GM18909 (cell line): ENCODE data around the gene EFTUD2.

ENCODE experiments used
- ATAC-seq: cut with Tn5 transposase; IDR thresholded peaks from one replicate; pipeline ENCODE4 v1.9.1; 2021; ENCODE audit warnings: mild to moderate bottlenecking; ENCODE audit not compliant: unreplicated experiment, poor library complexity

The EFTUD2 gene

GRCh38 chr17:44926821-44927525 is 27.7 kb upstream of the EFTUD2 start:
- ATAC-seq: no peak

GRCh38 chr17:44925731-44926697 is 26.8 kb upstream of the EFTUD2 start:
- ATAC-seq: no peak

GRCh38 chr17:44924107-44924544 is 24.9 kb upstream of the EFTUD2 start:
- ATAC-seq: no peak

- ATAC-seq: no peak
Observed at GRCh38 chr17:44922746-44923470, 23.7 kb upstream of the EFTUD2 start.

GRCh38 chr17:44922136-44922535 is 22.9 kb upstream of the EFTUD2 start:
- no peak for ATAC-seq

GRCh38 chr17:44921122-44921882 is 22.1 kb upstream of the EFTUD2 start:
- no peak for ATAC-seq

- no peak for ATAC-seq
Observed at GRCh38 chr17:44920565-44920940, 21.3 kb upstream of the EFTUD2 start.

GRCh38 chr17:44919885-44920564 is 20.8 kb upstream of the EFTUD2 start:
- ATAC-seq: peak; percentile 67

GRCh38 chr17:44919411-44919810 is 20.2 kb upstream of the EFTUD2 start:
- ATAC-seq: no peak

- ATAC-seq: no peak
Observed at GRCh38 chr17:44918006-44918405, 18.8 kb upstream of the EFTUD2 start.

GRCh38 chr17:44917456-44917855 is 18.2 kb upstream of the EFTUD2 start:
- no peak for ATAC-seq

GRCh38 chr17:44916781-44917241 is 17.6 kb upstream of the EFTUD2 start:
- ATAC-seq: no peak

- ATAC-seq: no peak
Observed at GRCh38 chr17:44915862-44916780, 16.9 kb upstream of the EFTUD2 start.

GRCh38 chr17:44915321-44915726 is 16.1 kb upstream of the EFTUD2 start, which contains the start of gene GFAP:
Gene GFAP, minus strand, starts transcription at chr17:44915500. Its CDS starts 14 bp downstream, at chr17:44915486.
- ATAC-seq: no peak

- ATAC-seq: no peak
Observed at GRCh38 chr17:44914698-44915271, 15.5 kb upstream of the EFTUD2 start.

GRCh38 chr17:44914148-44914547 is 14.9 kb upstream of the EFTUD2 start:
- no peak for ATAC-seq

GRCh38 chr17:44913676-44914075 is 14.4 kb upstream of the EFTUD2 start:
- ATAC-seq: no peak
